ENCODE measurements around the gene TNP1.

The TNP1 gene

DNA sequence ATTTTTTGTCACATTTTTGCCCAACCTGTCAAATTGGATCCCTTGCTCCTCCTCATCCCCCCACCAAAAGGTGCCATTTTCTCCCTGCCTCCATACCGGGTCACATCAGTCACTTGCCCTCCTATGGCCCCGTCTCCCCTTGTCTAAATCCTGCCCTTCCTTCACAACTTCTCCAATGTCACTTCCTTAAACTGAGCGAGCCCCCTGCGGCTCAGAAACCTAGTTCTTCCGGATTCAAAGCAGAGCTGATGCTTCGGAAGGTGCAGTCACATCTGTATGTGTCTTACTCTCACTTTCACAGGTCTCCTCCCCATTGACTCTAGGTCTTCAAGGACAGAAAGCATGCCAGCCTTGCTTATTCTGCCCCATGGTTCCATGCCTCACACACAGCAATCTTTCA lies 22.1 kb downstream of the TNP1 start:
- DNase-seq = no peak

DNA sequence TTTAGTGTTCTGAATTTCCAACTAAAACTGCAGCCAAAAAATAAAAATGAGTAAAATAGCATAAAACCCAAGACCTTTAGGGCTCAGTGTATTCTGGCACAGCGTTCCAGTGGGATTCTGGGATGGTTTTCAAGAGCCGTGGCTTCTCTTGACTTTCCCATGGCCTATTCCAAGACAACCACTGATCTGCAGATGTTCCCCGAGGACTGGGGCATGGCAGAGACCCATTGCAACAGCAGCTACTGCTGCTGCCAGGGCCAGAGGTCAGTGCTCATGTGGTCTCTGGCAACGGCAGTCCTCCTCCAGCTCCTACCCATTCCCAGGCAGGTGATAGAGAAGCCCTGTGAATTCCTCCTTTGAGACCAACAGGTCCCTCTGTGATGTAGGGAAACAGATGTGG lies 26.8 kb downstream of the TNP1 start:
- no peak for DNase-seq

DNA sequence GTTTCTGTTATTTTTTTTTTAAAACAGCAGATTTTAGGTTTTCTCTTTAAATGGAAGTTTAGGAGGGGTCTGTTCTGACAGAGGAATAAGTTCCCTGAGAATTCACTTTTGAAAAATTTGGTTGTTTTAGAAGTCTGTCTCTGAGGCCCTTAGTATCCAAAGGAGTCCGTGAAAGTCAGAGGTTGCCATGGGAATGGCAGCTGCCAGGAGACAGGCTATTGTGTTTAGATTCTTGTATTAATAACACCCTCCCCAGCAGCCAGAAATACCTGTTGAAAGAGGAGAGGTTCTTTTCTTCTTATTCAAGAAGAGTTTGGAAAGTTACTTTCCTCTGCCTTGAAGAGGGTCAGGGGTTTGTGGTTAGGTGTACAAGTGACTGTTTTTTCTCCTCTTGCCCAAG lies 29.5 kb downstream of the TNP1 start:
- DNase-seq = no peak

DNA sequence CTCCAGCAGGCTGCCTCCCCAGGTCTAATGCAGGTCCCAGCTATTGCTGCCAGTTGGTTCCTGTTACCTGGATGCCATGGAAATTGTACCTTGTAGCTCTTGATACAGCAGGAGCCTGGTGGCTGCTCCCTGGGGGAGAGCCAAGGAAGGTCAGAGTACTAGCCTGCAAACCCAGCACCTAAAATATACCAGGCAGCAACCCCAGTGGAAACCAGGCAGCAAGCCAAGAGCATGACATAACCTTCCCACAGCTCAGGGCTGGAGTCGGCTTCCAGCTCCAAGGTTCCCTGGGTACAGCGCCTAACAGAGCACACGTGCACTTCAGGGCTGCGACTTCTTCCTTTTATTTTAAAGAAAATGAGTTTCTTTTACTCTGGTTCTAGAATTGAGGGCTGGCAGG lies 30.3 kb downstream of the TNP1 start:
- DNase-seq = no peak

DNA sequence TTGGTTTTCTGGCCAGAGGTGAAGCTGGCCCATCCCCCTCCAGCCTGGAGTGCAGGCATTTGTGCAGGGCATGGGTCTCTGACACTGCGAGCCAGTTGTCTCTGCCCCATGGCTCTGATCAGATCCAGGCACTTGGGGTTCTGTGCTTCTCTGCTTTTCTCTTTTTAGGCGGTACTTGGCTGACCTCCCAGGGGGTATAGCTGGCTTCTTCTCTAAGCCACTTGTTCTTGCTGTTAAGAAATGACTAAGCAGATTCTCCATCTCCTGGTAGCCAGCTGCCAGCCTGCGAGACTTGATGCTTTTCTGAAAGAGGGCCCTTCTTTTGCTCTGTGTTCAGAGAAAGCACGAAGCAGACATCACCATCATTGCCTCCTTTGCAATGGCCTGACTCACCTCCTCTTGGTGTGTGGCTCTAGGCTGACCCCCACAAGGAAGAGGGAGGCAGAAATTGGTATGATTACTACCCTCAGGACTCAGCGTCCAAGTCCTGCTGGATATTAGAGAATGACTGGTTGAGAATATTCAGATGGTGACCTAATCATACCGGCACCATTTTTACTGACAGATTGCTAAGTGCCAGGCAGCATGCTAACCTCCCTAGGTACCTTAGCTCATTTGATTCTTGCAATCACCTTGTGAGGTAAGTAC lies 32.7 kb downstream of the TNP1 start:
- DNase-seq = no peak

DNA sequence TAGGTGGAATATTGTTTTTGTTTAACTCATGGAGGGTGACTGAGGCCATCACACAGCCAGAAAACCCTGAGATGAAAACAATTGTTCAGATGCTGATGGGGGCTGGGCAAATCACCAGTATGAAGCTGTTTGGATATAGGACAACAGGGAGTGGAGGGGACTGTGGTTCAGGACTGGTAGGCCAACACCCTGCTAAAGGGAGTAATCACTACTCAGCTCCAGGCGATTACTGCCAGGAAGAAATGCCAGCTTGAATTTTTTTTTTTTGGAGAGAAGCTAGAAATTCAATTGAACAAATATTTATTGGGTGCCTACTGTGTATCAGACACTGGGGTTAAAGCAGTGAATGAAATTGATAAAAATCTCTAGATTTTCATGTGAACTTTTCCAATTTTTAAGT lies 37.4 kb downstream of the TNP1 start:
- DNase-seq = no peak

DNA sequence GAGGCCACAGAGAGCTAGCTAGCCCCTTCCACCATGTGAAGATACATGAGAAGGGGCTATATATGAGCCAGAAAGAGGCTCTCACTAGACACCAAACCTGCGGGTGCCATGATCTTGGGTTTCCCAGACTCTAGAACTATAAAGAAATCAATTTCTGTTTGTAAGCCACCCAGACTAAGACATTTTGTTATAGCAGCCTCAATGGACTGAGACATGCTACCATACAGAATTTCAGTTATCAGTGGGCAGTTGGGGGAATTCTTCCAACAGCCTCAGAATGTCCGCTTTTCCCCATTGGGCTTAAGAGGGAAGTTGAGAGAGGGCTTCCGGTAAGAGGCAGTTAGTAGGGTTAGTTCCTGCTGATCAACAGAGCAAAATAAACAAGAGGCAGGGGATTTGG lies 39.2 kb downstream of the TNP1 start:
- DNase-seq = no peak

DNA sequence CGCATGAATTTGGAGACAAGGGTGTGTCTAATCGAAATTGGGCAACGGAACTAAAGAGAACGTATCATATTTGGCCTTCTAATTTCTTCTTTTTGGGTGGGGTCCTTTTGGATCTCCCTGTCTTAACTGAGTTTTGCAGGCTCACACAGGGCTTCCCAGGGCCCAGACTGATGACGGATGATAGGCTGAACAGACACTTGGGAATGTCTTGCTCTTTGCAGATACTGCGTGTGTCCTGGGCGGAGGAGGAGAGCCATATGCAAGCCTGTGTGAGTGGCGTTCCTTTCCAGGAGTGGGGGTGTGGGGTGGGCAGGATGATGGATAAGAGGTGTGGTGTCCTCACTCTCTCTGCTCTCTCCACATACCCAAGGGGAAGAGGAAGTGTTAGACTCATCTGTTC lies 40.1 kb downstream of the TNP1 start:
- no peak for DNase-seq

DNA sequence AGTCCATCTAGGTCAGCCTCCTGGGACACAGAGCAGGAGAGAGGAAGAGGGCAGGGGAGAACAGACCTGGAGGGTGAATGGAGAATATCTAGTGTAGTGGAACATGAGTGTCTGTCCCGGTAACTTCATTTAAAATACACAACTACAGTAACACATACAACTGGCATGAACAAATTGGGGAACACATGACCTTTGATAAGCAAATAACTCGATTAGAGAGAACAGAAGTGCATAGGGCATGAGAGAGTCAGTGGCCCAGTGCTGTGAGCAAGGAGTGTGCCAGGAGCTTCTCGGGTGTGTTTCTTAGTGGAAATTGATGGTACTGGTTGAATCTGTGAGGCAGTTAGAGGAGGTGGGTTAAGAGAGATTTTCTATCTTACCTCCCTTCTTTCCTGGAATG lies 40.8 kb downstream of the TNP1 start:
- DNase-seq = no peak

DNA sequence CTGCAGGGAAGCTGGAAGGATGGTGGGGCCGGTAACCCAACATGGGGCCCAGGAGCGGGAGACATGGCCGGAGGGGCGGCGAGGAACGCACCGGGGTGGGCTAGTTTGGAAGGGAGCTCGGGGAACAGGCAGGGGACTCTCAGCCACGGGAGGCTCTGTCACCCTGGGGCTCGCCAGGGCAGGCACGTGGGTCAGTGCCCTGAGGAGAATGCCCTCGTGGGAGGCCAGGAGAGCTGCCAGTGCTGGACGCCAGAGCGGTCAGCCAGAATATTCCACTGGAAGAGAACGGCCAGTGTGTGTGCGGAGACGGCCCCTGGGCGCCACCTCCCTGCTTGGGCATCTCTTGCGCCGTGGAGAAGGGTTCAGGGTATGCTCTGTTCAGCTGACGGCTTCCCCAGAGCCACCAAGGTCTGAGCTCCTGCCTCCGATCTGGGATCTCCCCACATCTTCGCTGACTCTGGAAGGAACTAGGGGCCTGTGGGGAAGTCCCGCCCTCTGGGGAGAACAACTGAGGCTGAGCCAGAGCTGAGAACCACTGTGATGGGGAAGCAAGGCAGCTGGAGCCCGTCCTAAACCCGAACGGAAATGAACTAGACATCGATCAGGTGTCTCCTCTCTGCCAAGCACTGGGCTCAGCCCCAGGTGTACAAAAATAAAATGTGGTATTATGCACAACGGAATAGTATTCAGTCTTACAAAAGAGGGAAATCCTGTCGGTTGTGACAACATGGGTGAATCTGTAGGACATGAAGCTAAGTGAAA lies 49.3 kb downstream of the TNP1 start:
- no peak for DNase-seq
